ENCODE results near the gene BAG5.

BAG5 gene

GRCh38 chr14:103535891-103536565, 26.4 kb downstream of the BAG5 start:
- no peak for DNase-seq (ENCODE audit: low spot score)
- TF ChIP-seq CTCF (IDR thresholded peaks at IDR 0.05; ENCODE audit: borderline replicate concordance, control extremely low read depth, extremely low read depth, insufficient read depth, missing control alignments), result no peak
- in situ Hi-C loops (cut with MboI; ENCODE audit: low sequenced_read_pairs, unreplicated experiment), result no loop called here

- no peak for DNase-seq (ENCODE audit: low spot score)
- no peak for TF ChIP-seq CTCF (IDR thresholded peaks at IDR 0.05; ENCODE audit: borderline replicate concordance, control extremely low read depth, extremely low read depth, insufficient read depth, missing control alignments)
- in situ Hi-C loops (cut with MboI; ENCODE audit: low sequenced_read_pairs, unreplicated experiment), result no loop called here
Measured at GRCh38 chr14:103535081-103535890, 27.2 kb downstream of the BAG5 start.

- in situ Hi-C loops (cut with MboI; ENCODE audit: low sequenced_read_pairs, unreplicated experiment), result no loop called here
- no peak for DNase-seq (ENCODE audit: low spot score)
- TF ChIP-seq CTCF (IDR thresholded peaks at IDR 0.05; ENCODE audit: borderline replicate concordance, control extremely low read depth, extremely low read depth, insufficient read depth, missing control alignments), result no peak
Measured at GRCh38 chr14:103534576-103535061, 27.8 kb downstream of the BAG5 start.

GRCh38 chr14:103533999-103534575, 28.4 kb downstream of the BAG5 start:
- in situ Hi-C loops (cut with MboI; ENCODE audit: low sequenced_read_pairs, unreplicated experiment), result no loop called here
- no peak for DNase-seq (ENCODE audit: low spot score)
- no peak for TF ChIP-seq CTCF (IDR thresholded peaks at IDR 0.05; ENCODE audit: borderline replicate concordance, control extremely low read depth, extremely low read depth, insufficient read depth, missing control alignments)

- in situ Hi-C loops (cut with MboI; ENCODE audit: low sequenced_read_pairs, unreplicated experiment), result no loop called here
- TF ChIP-seq CTCF (IDR thresholded peaks at IDR 0.05; ENCODE audit: borderline replicate concordance, control extremely low read depth, extremely low read depth, insufficient read depth, missing control alignments), result no peak
- DNase-seq (ENCODE audit: low spot score), result no peak
Measured at GRCh38 chr14:103533137-103533998, 29.1 kb downstream of the BAG5 start.

All from GM13976 (cell line).